OCI-LY7 (cell line): ENCODE results near the gene TCEANC. TPM values are rescaled to one million over a fixed set of nuclear protein-coding genes. Genes with fewer than 3 reads are reported as not detected.

ENCODE experiments used
- BruUV-seq: library from RNA; stranded (reverse); fragments of 400-500 nt; replicated peaks from 2 replicates; lab custom pipeline; 2021; lab: Mats Ljungman, UMichigan
- CTCF ChIA-PET: fragments of 300-600 bp; sonication (Branson Sonifier 250); formaldehyde crosslinking; loops from one replicate; lab custom pipeline; 2022; ENCODE audit warnings: antibody characterized with exemption; ENCODE audit not compliant: unreplicated experiment; lab: Charles Lee
- POLR2A ChIA-PET: fragments of 300-600 bp; sonication (Branson Sonifier 250); formaldehyde crosslinking; loops from one replicate; lab custom pipeline; 2022; ENCODE audit warnings: antibody characterized with exemption; lab: Charles Lee
- DNase-seq: peaks from one replicate; pipeline ENCODE4 v3.0.0-alpha.2; 2015; ENCODE audit warnings: low spot score
- H2AFZ ChIP-seq: fragments of 200-600 bp; sonication (generic), shearing (Covaris generic); 2 replicates; pipeline ENCODE4 v1.6.1; 2014; ENCODE audit warnings: mild to moderate bottlenecking, antibody characterized with exemption, low read length, moderate library complexity
- H3K27ac ChIP-seq: fragments of 200-600 bp; sonication (generic); 2 replicates; pipeline ENCODE4 v1.5.1; 2014; ENCODE audit warnings: mixed run types, low read depth, mild to moderate bottlenecking, moderate library complexity, low read length, inconsistent platforms; ENCODE audit not compliant: poor library complexity, severe bottlenecking
- H3K36me3 ChIP-seq: fragments of 200-600 bp; sonication (generic); 2 replicates; pipeline ENCODE4 v1.6.1; 2014; ENCODE audit warnings: mild to moderate bottlenecking, antibody characterized with exemption, low read length, moderate library complexity, mixed read lengths; ENCODE audit not compliant: insufficient read depth
- H3K4me1 ChIP-seq: fragments of 200-600 bp; sonication (generic); 2 replicates; pipeline ENCODE4 v1.5.1; 2014; ENCODE audit warnings: mild to moderate bottlenecking, low read length; ENCODE audit not compliant: insufficient read depth, poor library complexity, severe bottlenecking
- H3K4me2 ChIP-seq: fragments of 200-600 bp; sonication (generic); 2 replicates; pipeline ENCODE4 v1.6.1; 2014; ENCODE audit warnings: mild to moderate bottlenecking, low read length
- H3K4me3 ChIP-seq: fragments of 200-600 bp; sonication (generic); 2 replicates; pipeline ENCODE4 v1.5.1; 2014; ENCODE audit warnings: mild to moderate bottlenecking, low read depth, low read length; ENCODE audit not compliant: poor library complexity, severe bottlenecking
- H3K79me2 ChIP-seq: fragments of 200-600 bp; sonication (generic); 2 replicates; pipeline ENCODE4 v1.6.1; 2016; ENCODE audit warnings: low read depth, mild to moderate bottlenecking, low read length, moderate library complexity, mixed read lengths; ENCODE audit not compliant: insufficient read depth
- H3K9me2 ChIP-seq: fragments of 200-600 bp; sonication (generic); 2 replicates; pipeline ENCODE4 v1.6.1; 2016; ENCODE audit warnings: mild to moderate bottlenecking, low read length, mixed read lengths; ENCODE audit not compliant: insufficient read depth
- H3K9me3 ChIP-seq: fragments of 200-600 bp; sonication (generic); 2 replicates; pipeline ENCODE4 v1.6.1; 2014; ENCODE audit warnings: mild to moderate bottlenecking, mixed run types, low read length, mixed read lengths
- H4K20me1 ChIP-seq: fragments of 200-600 bp; sonication (generic); 2 replicates; pipeline ENCODE4 v1.6.1; 2014; ENCODE audit warnings: mild to moderate bottlenecking, antibody characterized with exemption, low read length, moderate library complexity, mixed read lengths; ENCODE audit not compliant: insufficient read depth
- EZH2phosphoT487 ChIP-seq: fragments of 200-600 bp; sonication (generic); IDR thresholded peaks from 2 replicates; pipeline ENCODE4 v1.6.1; 2018; ENCODE audit warnings: low read depth, borderline replicate concordance, mild to moderate bottlenecking, mixed run types, antibody characterized with exemption, low read length, moderate library complexity, mixed read lengths
- intact Hi-C: fragments of 100-400 bp; cut with micrococcal nuclease; formaldehyde crosslinking; loops from one replicate; pipeline ENCODE4 v1.10.0; 2022; ENCODE audit not compliant: unreplicated experiment
- total RNA-seq, 2 experiments: library from RNA; depleted of rRNA in 1 of 2; stranded (reverse); fragments of >200 nt in 1 of 2; shearing (Covaris generic) in 1 of 2; gene quantifications; 2 replicates each; pipeline ENCODE4 v1.2.3, GENCODE V29; 2014 to 2022
- TF ChIP-seq, protein P1 (sequence below): fragments of 200-600 bp; sonication (generic); conservative IDR thresholded peaks from 2 replicates; pipeline ENCODE4 v1.5.1; 2014; ENCODE audit warnings: mild to moderate bottlenecking, antibody characterized with exemption, low read length, moderate library complexity, mixed read lengths

Gene TCEANC
- total RNA-seq, 2 experiments from 2014 or later = 4.0 to 4.5 TPM

DNA sequence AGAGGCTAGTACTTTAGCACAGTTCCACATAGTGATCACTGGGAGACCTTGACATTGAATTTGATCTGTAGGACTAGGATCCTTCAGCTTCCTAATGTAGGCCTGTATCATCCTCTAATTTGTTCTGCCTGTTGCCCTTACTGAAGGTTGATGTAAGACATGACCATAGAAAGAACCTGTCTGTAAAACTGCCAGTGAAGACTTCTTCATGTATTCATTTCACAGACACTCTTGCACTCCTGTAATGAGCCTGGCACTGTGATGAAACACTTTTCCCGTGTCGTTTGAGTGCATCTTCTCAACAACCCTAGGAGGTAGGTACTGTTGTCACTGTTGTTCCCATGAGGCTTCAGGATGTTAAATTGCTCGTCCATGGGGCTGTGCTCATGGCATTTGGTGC is 50.6 kb downstream of the TCEANC start:
- H3K4me2 ChIP-seq = no peak overlapping the region
- TF ChIP-seq EZH2phosphoT487 = no peak
- TF ChIP-seq, protein P1, sequence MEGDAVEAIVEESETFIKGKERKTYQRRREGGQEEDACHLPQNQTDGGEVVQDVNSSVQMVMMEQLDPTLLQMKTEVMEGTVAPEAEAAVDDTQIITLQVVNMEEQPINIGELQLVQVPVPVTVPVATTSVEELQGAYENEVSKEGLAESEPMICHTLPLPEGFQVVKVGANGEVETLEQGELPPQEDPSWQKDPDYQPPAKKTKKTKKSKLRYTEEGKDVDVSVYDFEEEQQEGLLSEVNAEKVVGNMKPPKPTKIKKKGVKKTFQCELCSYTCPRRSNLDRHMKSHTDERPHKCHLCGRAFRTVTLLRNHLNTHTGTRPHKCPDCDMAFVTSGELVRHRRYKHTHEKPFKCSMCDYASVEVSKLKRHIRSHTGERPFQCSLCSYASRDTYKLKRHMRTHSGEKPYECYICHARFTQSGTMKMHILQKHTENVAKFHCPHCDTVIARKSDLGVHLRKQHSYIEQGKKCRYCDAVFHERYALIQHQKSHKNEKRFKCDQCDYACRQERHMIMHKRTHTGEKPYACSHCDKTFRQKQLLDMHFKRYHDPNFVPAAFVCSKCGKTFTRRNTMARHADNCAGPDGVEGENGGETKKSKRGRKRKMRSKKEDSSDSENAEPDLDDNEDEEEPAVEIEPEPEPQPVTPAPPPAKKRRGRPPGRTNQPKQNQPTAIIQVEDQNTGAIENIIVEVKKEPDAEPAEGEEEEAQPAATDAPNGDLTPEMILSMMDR = no peak
- peaks cover 11% of the 10 kb centered on the region for H3K4me1 ChIP-seq
- ChIA-PET CTCF (no interaction called here), POLR2A (interaction anchor here (0.5 to 0.7 kb wide), 2 partner anchors 315 to 630 kb away, joined by 3 read pairs; no protein-coding TSS in a partner anchor)
- no peak for DNase-seq
- no peak overlapping the region for H3K27ac ChIP-seq
- BruUV-seq = no TSS peak
- H3K4me3 ChIP-seq = no peak overlapping the region
- H3K9me3 ChIP-seq = no peaks in the 10 kb centered on the region
- peaks cover 4% of the 10 kb centered on the region; the same call in 1 of the 2 replicates for H4K20me1 ChIP-seq
- H2AFZ ChIP-seq = no peak overlapping the region
- no peaks in the 10 kb centered on the region for H3K9me2 ChIP-seq
- H3K36me3 ChIP-seq = peaks cover 30% of the 10 kb centered on the region
- intact Hi-C loops = no loop called here
- H3K79me2 ChIP-seq = peaks cover 28% of the 10 kb centered on the region

- POLR2A ChIA-PET = no interaction called here
- H3K36me3 ChIP-seq = peaks cover 89% of the 10 kb centered on the region
- no peak overlapping the region for H3K27ac ChIP-seq
Observed at GRCh38 chrX:13711141-13711540, 58.2 kb downstream of the TCEANC start.

More at GRCh38 chrX:13711141-13711540, 58.2 kb downstream of the TCEANC start:
- Histone ChIP-seq H3K9me3 (no peaks in the 10 kb centered on the region), H3K4me3 (no peak overlapping the region), H2AFZ (no peak overlapping the region), H4K20me1 (no peaks in the 10 kb centered on the region), H3K9me2 (no peaks in the 10 kb centered on the region), H3K4me1 (no peaks in the 10 kb centered on the region), H3K79me2 (no peaks in the 10 kb centered on the region; the same call in 1 of the 2 replicates), H3K4me2 (no peak overlapping the region)
- BruUV-seq = no TSS peak
- CTCF ChIA-PET = no interaction called here
- no peak for DNase-seq
- intact Hi-C loops = no loop called here
- TF ChIP-seq, protein P1 = no peak
- TF ChIP-seq EZH2phosphoT487 = no peak

Other genes starting within 250 kb of the TCEANC start
- not detected in 2 replicates for gene EGFL6, start 83.5 kb upstream of the TCEANC start, total RNA-seq (2014; rRNA removed; shearing (Covaris generic))
- gene EGFL6, start 83.5 kb upstream of the TCEANC start, total RNA-seq (2022) = not detected in 2 replicates
- gene RAB9A, start 36.0 kb downstream of the TCEANC start, total RNA-seq (2014; rRNA removed; shearing (Covaris generic)) = 11.2 and 14.1 TPM in 2 replicates
- gene RAB9A, start 36.0 kb downstream of the TCEANC start, total RNA-seq (2022) = 9.4 and 11.7 TPM in 2 replicates
- 16.4 and 22.2 TPM in 2 replicates for gene TRAPPC2, start 81.5 kb downstream of the TCEANC start, total RNA-seq (2014; rRNA removed; shearing (Covaris generic))
- gene TRAPPC2, start 81.5 kb downstream of the TCEANC start, total RNA-seq (2022) = 27.0 and 32.3 TPM in 2 replicates
- gene OFD1, start 81.6 kb downstream of the TCEANC start, total RNA-seq (2014; rRNA removed; shearing (Covaris generic)) = 60.7 and 71.0 TPM in 2 replicates
- gene OFD1, start 81.6 kb downstream of the TCEANC start, total RNA-seq (2022) = 64.7 and 69.8 TPM in 2 replicates
- not detected in 2 replicates for gene GPM6B, start 164.0 kb downstream of the TCEANC start, total RNA-seq (2014; rRNA removed; shearing (Covaris generic))
- not detected in 2 replicates for gene GPM6B, start 164.0 kb downstream of the TCEANC start, total RNA-seq (2022)